Measurements from ENCODE around the gene LHX2. TPM values are rescaled to one million over a fixed set of nuclear protein-coding genes. Genes with fewer than 3 reads are reported as not detected.

Gene LHX2
- total RNA-seq (2022; extraction: Qiagen RNA extraction; ENCODE audit: low read depth): 2.9 to 5.0 TPM (median 4.5 TPM) in 5 replicates

GRCh38 chr9:124011460-124012301, at the start of gene LHX2:
Gene LHX2, plus strand, starts transcription at chr9:124011768. Its CDS starts 581 bp downstream, at chr9:124012349.

Other genes with a start within 250 kb of the LHX2 start
- 9.7 to 13.4 TPM (median 11.8 TPM) in 5 replicates for gene DENND1A, start 81.6 kb upstream of the LHX2 start, total RNA-seq (2022; extraction: Qiagen RNA extraction; ENCODE audit: low read depth)
- gene NEK6, start 246.2 kb downstream of the LHX2 start, total RNA-seq (2022; extraction: Qiagen RNA extraction; ENCODE audit: low read depth): 50.0 to 82.5 TPM (median 70.1 TPM) in 5 replicates

Data from A549 treated with ZK216348 at 1 μM for 4 hours (cell line).